Measurements from ENCODE around the gene RPL39L.

The RPL39L gene

DNA sequence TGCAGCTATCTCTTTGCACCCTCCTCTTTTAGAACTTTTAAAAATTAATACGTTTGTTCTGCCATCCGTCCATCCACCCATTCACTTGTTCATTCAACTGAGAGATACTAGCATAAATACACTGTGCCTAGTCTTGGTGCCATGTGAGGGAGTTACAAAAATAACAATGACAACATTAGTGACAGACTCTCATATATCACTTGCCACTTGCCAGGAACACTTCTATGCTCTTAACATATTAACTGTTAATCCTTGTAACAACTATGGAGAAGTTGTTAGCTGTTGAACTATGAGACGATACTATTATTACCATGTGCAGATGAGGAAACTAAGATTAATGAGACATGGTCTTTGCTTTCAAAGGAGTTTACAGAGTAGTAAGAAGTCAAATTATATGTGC, 33.6 kb downstream of the RPL39L start:
- DNase-seq = no peak
- Histone ChIP-seq H3K79me2 (ENCODE audit: insufficient read depth, low read length) (no peaks in the 10 kb centered on the region), H3K36me3 (ENCODE audit: insufficient read depth, low read length) (no peaks in the 10 kb centered on the region), H3K4me3 (ENCODE audit: low read depth in 1 of 2, low read length in 2 of 2) (no peak overlapping the region), H3K27ac (ENCODE audit: low read length) (no peak overlapping the region), H3K27me3 (ENCODE audit: insufficient read depth, low read length, poor library complexity) (peaks cover 3% of the 10 kb centered on the region), H3K4me1 (ENCODE audit: insufficient read depth, low read length) (no peaks in the 10 kb centered on the region; the same call in 1 of the 2 replicates), H3K9ac (ENCODE audit: low read depth, low read length) (no peak overlapping the region), H3K9me3 (ENCODE audit: insufficient read depth, low read length, severe bottlenecking) (no peaks in the 10 kb centered on the region), H3K4me2 (ENCODE audit: insufficient read depth, low read length) (no peak overlapping the region), H4K20me1 (ENCODE audit: insufficient read depth, low read length) (no peaks in the 10 kb centered on the region), H2AFZ (ENCODE audit: low read depth, low read length) (no peak overlapping the region)
- TF ChIP-seq, protein P1, sequence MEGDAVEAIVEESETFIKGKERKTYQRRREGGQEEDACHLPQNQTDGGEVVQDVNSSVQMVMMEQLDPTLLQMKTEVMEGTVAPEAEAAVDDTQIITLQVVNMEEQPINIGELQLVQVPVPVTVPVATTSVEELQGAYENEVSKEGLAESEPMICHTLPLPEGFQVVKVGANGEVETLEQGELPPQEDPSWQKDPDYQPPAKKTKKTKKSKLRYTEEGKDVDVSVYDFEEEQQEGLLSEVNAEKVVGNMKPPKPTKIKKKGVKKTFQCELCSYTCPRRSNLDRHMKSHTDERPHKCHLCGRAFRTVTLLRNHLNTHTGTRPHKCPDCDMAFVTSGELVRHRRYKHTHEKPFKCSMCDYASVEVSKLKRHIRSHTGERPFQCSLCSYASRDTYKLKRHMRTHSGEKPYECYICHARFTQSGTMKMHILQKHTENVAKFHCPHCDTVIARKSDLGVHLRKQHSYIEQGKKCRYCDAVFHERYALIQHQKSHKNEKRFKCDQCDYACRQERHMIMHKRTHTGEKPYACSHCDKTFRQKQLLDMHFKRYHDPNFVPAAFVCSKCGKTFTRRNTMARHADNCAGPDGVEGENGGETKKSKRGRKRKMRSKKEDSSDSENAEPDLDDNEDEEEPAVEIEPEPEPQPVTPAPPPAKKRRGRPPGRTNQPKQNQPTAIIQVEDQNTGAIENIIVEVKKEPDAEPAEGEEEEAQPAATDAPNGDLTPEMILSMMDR (IDR thresholded peaks at IDR 0.05; ENCODE audit: borderline replicate concordance, extremely low read depth, low read length, poor library complexity, severe bottlenecking) = no peak
- no peak for TF ChIP-seq EZH2 (IDR thresholded peaks at IDR 0.05; ENCODE audit: borderline replicate concordance, low read depth, low read length, severe bottlenecking)
- no peak for ATAC-seq (ENCODE audit: insufficient read depth, low read depth)

DNA sequence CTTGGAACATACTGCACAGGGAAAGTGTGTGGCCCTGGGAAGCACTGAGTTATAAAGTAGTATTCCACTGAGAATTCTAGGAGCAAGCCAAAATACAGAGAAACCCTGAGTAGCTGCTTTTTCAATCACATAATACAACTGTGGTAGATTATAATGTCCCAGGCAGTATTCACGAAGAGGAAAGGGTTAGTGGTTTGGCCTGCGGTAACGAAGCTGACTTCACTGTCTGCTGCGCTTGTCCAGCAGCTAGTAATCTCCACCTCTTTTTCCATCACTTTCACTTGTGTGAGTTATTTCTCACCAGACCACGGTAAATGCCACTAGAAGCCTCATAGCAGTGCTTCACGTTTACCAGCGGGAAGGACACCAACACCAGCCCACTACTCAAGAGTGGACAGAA, 34.4 kb downstream of the RPL39L start:
- no peak for ATAC-seq (ENCODE audit: insufficient read depth, low read depth)
- peaks cover 2% of the 10 kb centered on the region for H3K27me3 ChIP-seq (ENCODE audit: insufficient read depth, low read length, poor library complexity)
- H3K4me3 ChIP-seq (ENCODE audit: low read depth in 1 of 2, low read length in 2 of 2) = no peak overlapping the region
- H3K9me3 ChIP-seq (ENCODE audit: insufficient read depth, low read length, severe bottlenecking) = no peaks in the 10 kb centered on the region
- no peak overlapping the region for H3K27ac ChIP-seq (ENCODE audit: low read length)
- H3K4me1 ChIP-seq (ENCODE audit: insufficient read depth, low read length) = no peaks in the 10 kb centered on the region; the same call in 1 of the 2 replicates
- H3K9ac ChIP-seq (ENCODE audit: low read depth, low read length) = no peak overlapping the region
- no peak overlapping the region for H2AFZ ChIP-seq (ENCODE audit: low read depth, low read length)
- H4K20me1 ChIP-seq (ENCODE audit: insufficient read depth, low read length) = no peaks in the 10 kb centered on the region
- no peaks in the 10 kb centered on the region for H3K36me3 ChIP-seq (ENCODE audit: insufficient read depth, low read length)
- H3K79me2 ChIP-seq (ENCODE audit: insufficient read depth, low read length) = no peaks in the 10 kb centered on the region
- no peak for TF ChIP-seq EZH2 (IDR thresholded peaks at IDR 0.05; ENCODE audit: borderline replicate concordance, low read depth, low read length, severe bottlenecking)
- TF ChIP-seq, protein P1 (IDR thresholded peaks at IDR 0.05; ENCODE audit: borderline replicate concordance, extremely low read depth, low read length, poor library complexity, severe bottlenecking) = no peak
- DNase-seq = no peak
- no peak overlapping the region for H3K4me2 ChIP-seq (ENCODE audit: insufficient read depth, low read length)

DNA sequence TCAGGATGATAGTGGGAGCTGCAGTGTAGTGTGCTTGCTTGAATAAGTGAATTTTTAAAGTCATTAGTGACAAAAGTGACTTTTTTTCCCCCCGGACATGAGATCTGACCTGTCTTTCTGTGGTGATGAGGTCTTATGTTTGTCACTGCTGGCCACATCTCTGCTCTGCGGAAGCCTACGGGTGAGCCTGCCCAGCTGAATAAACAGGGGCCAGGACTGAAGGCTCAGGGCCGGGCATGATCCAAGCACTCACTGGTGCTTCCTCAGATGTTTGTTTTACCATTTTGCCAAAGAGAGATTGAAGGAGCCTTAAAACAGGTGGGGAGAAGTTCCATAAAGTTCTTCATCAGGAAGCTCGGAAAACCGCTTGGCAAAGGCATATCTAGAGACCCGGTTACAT, 35.0 kb downstream of the RPL39L start:
- Histone ChIP-seq H3K4me1 (ENCODE audit: insufficient read depth, low read length) (no peaks in the 10 kb centered on the region; the same call in 1 of the 2 replicates), H3K79me2 (ENCODE audit: insufficient read depth, low read length) (no peaks in the 10 kb centered on the region), H2AFZ (ENCODE audit: low read depth, low read length) (no peak overlapping the region), H3K27ac (ENCODE audit: low read length) (no peak overlapping the region), H3K4me2 (ENCODE audit: insufficient read depth, low read length) (no peak overlapping the region), H3K36me3 (ENCODE audit: insufficient read depth, low read length) (no peaks in the 10 kb centered on the region), H3K4me3 (ENCODE audit: low read depth in 1 of 2, low read length in 2 of 2) (no peak overlapping the region), H3K9ac (ENCODE audit: low read depth, low read length) (no peak overlapping the region), H3K27me3 (ENCODE audit: insufficient read depth, low read length, poor library complexity) (peaks cover 2% of the 10 kb centered on the region), H3K9me3 (ENCODE audit: insufficient read depth, low read length, severe bottlenecking) (no peaks in the 10 kb centered on the region), H4K20me1 (ENCODE audit: insufficient read depth, low read length) (no peaks in the 10 kb centered on the region)
- TF ChIP-seq, protein P1 (IDR thresholded peaks at IDR 0.05; ENCODE audit: borderline replicate concordance, extremely low read depth, low read length, poor library complexity, severe bottlenecking) = no peak
- no peak for TF ChIP-seq EZH2 (IDR thresholded peaks at IDR 0.05; ENCODE audit: borderline replicate concordance, low read depth, low read length, severe bottlenecking)
- no peak for DNase-seq
- no peak for ATAC-seq (ENCODE audit: insufficient read depth, low read depth)

DNA sequence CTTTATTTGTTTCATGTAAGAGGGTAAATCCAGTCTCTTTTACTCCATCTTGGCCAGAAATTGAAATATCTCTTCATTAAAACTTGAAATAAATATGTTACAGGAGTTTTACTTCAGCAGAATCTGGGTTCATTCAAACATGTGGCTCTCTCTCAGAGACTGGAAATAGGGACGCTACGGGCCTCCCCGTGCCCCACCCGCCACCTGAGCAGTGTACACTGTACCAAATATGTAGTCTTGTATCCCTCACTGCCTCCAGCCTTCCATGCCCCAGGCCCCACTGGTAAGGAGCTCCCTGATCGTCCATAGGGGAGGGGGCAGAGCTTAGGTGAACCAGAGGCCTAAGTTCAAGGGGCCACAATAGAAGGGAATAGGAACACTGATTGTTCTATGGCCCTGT, 36.0 kb downstream of the RPL39L start:
- Histone ChIP-seq H3K4me3 (ENCODE audit: low read depth in 1 of 2, low read length in 2 of 2) (no peak overlapping the region), H3K27ac (ENCODE audit: low read length) (no peak overlapping the region), H3K9ac (ENCODE audit: low read depth, low read length) (no peak overlapping the region), H3K79me2 (ENCODE audit: insufficient read depth, low read length) (no peaks in the 10 kb centered on the region), H2AFZ (ENCODE audit: low read depth, low read length) (no peak overlapping the region), H4K20me1 (ENCODE audit: insufficient read depth, low read length) (no peaks in the 10 kb centered on the region), H3K4me1 (ENCODE audit: insufficient read depth, low read length) (no peaks in the 10 kb centered on the region; the same call in 1 of the 2 replicates), H3K4me2 (ENCODE audit: insufficient read depth, low read length) (no peak overlapping the region), H3K27me3 (ENCODE audit: insufficient read depth, low read length, poor library complexity) (peaks cover 2% of the 10 kb centered on the region), H3K36me3 (ENCODE audit: insufficient read depth, low read length) (no peaks in the 10 kb centered on the region), H3K9me3 (ENCODE audit: insufficient read depth, low read length, severe bottlenecking) (no peaks in the 10 kb centered on the region)
- DNase-seq = no peak
- ATAC-seq (ENCODE audit: insufficient read depth, low read depth) = no peak
- TF ChIP-seq, protein P1 (IDR thresholded peaks at IDR 0.05; ENCODE audit: borderline replicate concordance, extremely low read depth, low read length, poor library complexity, severe bottlenecking) = no peak
- no peak for TF ChIP-seq EZH2 (IDR thresholded peaks at IDR 0.05; ENCODE audit: borderline replicate concordance, low read depth, low read length, severe bottlenecking)
